Measurements from ENCODE around the gene ARHGAP15.

DNA sequence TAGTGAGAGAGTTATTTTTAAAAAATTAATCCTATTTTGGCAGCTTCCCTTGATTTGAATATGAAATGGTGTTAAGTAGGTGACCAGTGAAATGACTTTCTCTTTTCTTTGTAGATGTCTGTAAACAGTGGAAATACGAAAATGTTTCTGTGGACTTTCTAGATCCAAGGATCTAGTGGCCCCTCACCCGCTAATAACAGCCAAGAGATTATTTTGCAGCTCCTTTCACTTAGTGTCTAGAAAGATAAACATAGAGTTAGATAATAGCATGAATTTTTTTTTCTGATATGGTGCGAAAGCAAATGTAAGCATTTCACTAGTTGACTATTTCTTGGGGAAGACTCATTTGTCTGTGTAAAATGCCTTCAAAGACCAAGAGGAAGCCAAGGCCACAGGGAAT is 57.7 kb downstream of the ARHGAP15 start:
- TF ChIP-seq, protein P1, sequence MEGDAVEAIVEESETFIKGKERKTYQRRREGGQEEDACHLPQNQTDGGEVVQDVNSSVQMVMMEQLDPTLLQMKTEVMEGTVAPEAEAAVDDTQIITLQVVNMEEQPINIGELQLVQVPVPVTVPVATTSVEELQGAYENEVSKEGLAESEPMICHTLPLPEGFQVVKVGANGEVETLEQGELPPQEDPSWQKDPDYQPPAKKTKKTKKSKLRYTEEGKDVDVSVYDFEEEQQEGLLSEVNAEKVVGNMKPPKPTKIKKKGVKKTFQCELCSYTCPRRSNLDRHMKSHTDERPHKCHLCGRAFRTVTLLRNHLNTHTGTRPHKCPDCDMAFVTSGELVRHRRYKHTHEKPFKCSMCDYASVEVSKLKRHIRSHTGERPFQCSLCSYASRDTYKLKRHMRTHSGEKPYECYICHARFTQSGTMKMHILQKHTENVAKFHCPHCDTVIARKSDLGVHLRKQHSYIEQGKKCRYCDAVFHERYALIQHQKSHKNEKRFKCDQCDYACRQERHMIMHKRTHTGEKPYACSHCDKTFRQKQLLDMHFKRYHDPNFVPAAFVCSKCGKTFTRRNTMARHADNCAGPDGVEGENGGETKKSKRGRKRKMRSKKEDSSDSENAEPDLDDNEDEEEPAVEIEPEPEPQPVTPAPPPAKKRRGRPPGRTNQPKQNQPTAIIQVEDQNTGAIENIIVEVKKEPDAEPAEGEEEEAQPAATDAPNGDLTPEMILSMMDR (IDR thresholded peaks at IDR 0.05) = no peak
- no peak for TF ChIP-seq EP300 (IDR thresholded peaks at IDR 0.05)

All from gastroesophageal sphincter (tissue), 3 donors.